ENCODE data around the gene UTP25.
"Not testable (repeated sequence)": the region's sequence is repeated elsewhere in the genome, so short reads cannot be mapped to it uniquely, and the experiment has no call there.

DNA sequence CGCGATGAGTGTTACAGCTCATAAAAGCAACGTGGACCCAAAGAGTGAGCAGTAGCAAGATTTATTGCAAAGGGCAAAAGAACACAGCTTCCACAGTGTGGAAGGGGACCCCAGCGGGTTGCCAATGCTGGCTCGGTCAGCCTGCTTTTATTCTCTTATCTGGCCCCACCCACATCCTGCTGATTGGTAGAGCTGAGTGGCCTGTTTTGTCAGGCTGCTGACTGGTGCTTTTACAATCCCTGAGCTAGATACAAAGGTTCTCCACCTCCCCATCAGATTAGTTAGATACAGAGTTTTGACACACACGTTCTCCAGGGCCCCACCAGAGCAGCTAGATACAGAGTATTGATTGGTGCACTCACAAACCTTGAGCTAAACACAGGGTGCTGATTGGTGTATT lies 70.5 kb downstream of the UTP25 start:
- not testable (repeated sequence) for TF ChIP-seq CTCF (IDR thresholded peaks at IDR 0.05; ENCODE audit: low read depth, low read length); EZH2phosphoT487 (IDR thresholded peaks at IDR 0.05; ENCODE audit: low read depth)
